Suprapubic skin (tissue), 4 donors: ENCODE data around the gene OR2B2. TPM values are rescaled to one million over a fixed set of nuclear protein-coding genes. Genes with fewer than 3 reads are reported as not detected.
A peak's percentile ranks its signal among the peaks of the same experiment; 100 is the strongest.

Source experiments
- DNase-seq, 2 donors: peaks; one replicate each; pipeline ENCODE4 v3.0.0-alpha.2; 2019; ENCODE audit warnings: low spot score in 2 of 2
- H3K27ac ChIP-seq: fragments of 200-600 bp; sonication (generic); one replicate; pipeline ENCODE4 v1.5.1; 2019
- H3K27me3 ChIP-seq: fragments of 200-600 bp; sonication (generic); one replicate; pipeline ENCODE4 v1.5.1; 2019
- H3K36me3 ChIP-seq: fragments of 200-600 bp; sonication (generic); one replicate; pipeline ENCODE4 v1.5.1; 2019
- H3K4me1 ChIP-seq: fragments of 200-600 bp; sonication (generic); one replicate; pipeline ENCODE4 v1.5.1; 2019
- H3K4me3 ChIP-seq: fragments of 200-600 bp; sonication (generic); one replicate; pipeline ENCODE4 v1.5.1; 2019; ENCODE audit warnings: mild to moderate bottlenecking
- H3K9me3 ChIP-seq: fragments of 200-600 bp; sonication (generic); one replicate; pipeline ENCODE4 v1.5.1; 2019
- CTCF ChIP-seq, 2 donors: fragments of 200-600 bp in 1 of 2; fragments of 450-650 bp in 1 of 2; sonication (generic) in 1 of 2; IDR thresholded peaks; one replicate each; pipeline ENCODE4 v1.5.1; 2016 to 2019; ENCODE audit warnings: antibody characterized with exemption in 2 of 2, mild to moderate bottlenecking in 1 of 2, moderate library complexity in 1 of 2
- EP300 ChIP-seq: sonication (generic); formaldehyde crosslinking; IDR thresholded peaks from one replicate; pipeline ENCODE4 v1.6.1; 2017; ENCODE audit warnings: antibody characterized with exemption
- POLR2A ChIP-seq, 2 donors: fragments of 450-650 bp; IDR thresholded peaks; one replicate each; pipeline ENCODE4 v1.6.1; 2017; ENCODE audit warnings: antibody characterized with exemption in 2 of 2, mild to moderate bottlenecking in 2 of 2, moderate library complexity in 2 of 2
- POLR2AphosphoS5 ChIP-seq, 3 donors: sonication (generic); formaldehyde crosslinking; IDR thresholded peaks; one replicate each; pipeline ENCODE4 v1.6.1; 2017; ENCODE audit warnings: antibody characterized with exemption in 3 of 3
- WGBS: methylation state at CpG from one replicate; pipeline ENCODE4 v1.1.5; 2018; 5-methylcytosine and 5-hydroxymethylcytosine counted together
- total RNA-seq, 4 donors: library from RNA; depleted of rRNA; stranded (reverse); fragments of >200 nt; gene quantifications; one replicate each; pipeline ENCODE4 v1.1.0, GENCODE V29; 2016

The OR2B2 gene
- total RNA-seq, 4 donors from 2014 or later, result not detected

GRCh38 chr6:27896398-27896796 is 15.8 kb downstream of the OR2B2 start:
- no peak overlapping the region for H3K27ac ChIP-seq
- 91% methylated on average over 4 of the region's 4 CpGs for WGBS

GRCh38 chr6:27894839-27895762 is 17.1 kb downstream of the OR2B2 start:
- peak in 1 of 2 donors; percentile 62 for DNase-seq

More at GRCh38 chr6:27896398-27896796, 15.8 kb downstream of the OR2B2 start:
- H3K36me3 ChIP-seq, result no peaks in the 10 kb centered on the region
- peaks cover 5% of the 10 kb centered on the region for H3K27me3 ChIP-seq
- TF ChIP-seq EP300, result no peak
- TF ChIP-seq CTCF (IDR thresholded peaks at IDR 0.05), result no peak
- TF ChIP-seq POLR2A (IDR thresholded peaks at IDR 0.05), result no peak
- TF ChIP-seq POLR2AphosphoS5 (IDR thresholded peaks at IDR 0.05), result no peak
- no peaks in the 10 kb centered on the region for H3K9me3 ChIP-seq
- H3K4me1 ChIP-seq, result peaks cover 30% of the 10 kb centered on the region
- no peak overlapping the region for H3K4me3 ChIP-seq
- no peak for DNase-seq

GRCh38 chr6:27893836-27894807 is 18.1 kb downstream of the OR2B2 start:
- peak; percentile 90 to 93 for DNase-seq
- H3K27me3 ChIP-seq, result peaks cover 16% of the 10 kb centered on the region
- no peaks in the 10 kb centered on the region for H3K9me3 ChIP-seq
- H3K36me3 ChIP-seq, result no peaks in the 10 kb centered on the region
- H3K4me3 ChIP-seq, result peak overlapping the region; percentile 70
- TF ChIP-seq POLR2A (IDR thresholded peaks at IDR 0.05) (no peak), POLR2AphosphoS5 (IDR thresholded peaks at IDR 0.05) (no peak), EP300 (no peak), CTCF (IDR thresholded peaks at IDR 0.05) (no peak)
- WGBS, result 2% methylated on average over 36 of the region's 48 CpGs
- peak overlapping the region; percentile 84 for H3K27ac ChIP-seq
- H3K4me1 ChIP-seq, result peaks cover 42% of the 10 kb centered on the region

More at GRCh38 chr6:27894839-27895762, 17.1 kb downstream of the OR2B2 start:
- peak overlapping the region; percentile 56 for H3K27ac ChIP-seq
- peaks cover 41% of the 10 kb centered on the region for H3K4me1 ChIP-seq
- H3K36me3 ChIP-seq, result no peaks in the 10 kb centered on the region
- TF ChIP-seq POLR2A (IDR thresholded peaks at IDR 0.05) (no peak), CTCF (IDR thresholded peaks at IDR 0.05) (peak; percentile 66 to 74), EP300 (no peak), POLR2AphosphoS5 (IDR thresholded peaks at IDR 0.05) (no peak)
- H3K4me3 ChIP-seq, result peak overlapping the region; percentile 70
- H3K27me3 ChIP-seq, result peaks cover 10% of the 10 kb centered on the region
- H3K9me3 ChIP-seq, result no peaks in the 10 kb centered on the region
- under 1% methylated on average over 28 of the region's 28 CpGs for WGBS

GRCh38 chr6:27893059-27893835 is 18.9 kb downstream of the OR2B2 start:
- Histone ChIP-seq H3K9me3 (no peaks in the 10 kb centered on the region), H3K36me3 (no peaks in the 10 kb centered on the region), H3K4me1 (peaks cover 42% of the 10 kb centered on the region), H3K4me3 (peak overlapping the region; percentile 70), H3K27ac (peak overlapping the region; percentile 84), H3K27me3 (peaks cover 16% of the 10 kb centered on the region)
- no peak for TF ChIP-seq EP300
- TF ChIP-seq POLR2A (IDR thresholded peaks at IDR 0.05), result peak; percentile 62 to 75
- peak; percentile 62 to 92 (median 91) for TF ChIP-seq POLR2AphosphoS5 (IDR thresholded peaks at IDR 0.05)
- no peak for TF ChIP-seq CTCF (IDR thresholded peaks at IDR 0.05)
- WGBS, result under 1% methylated on average over 31 of the region's 41 CpGs
- peak; percentile 86 to 87 for DNase-seq
